Activated B cell treated with CpG ODN at 0.5 μM for 24 hours (primary cell): ENCODE measurements around the gene ADGRA1. TPM values are rescaled to one million over a fixed set of nuclear protein-coding genes. Genes with fewer than 3 reads are reported as not detected.

Experiments
- ATAC-seq: fragments of 200-7000 bp; cut with Tn5 transposase; one replicate; pipeline ENCODE4 v1.10.0; 2021; ENCODE audit warnings: low read depth, mild to moderate bottlenecking, moderate library complexity
- CTCF ChIA-PET: fragments of 350-600 bp; sonication (Branson Sonifier 250); formaldehyde crosslinking; loops from one replicate; lab custom pipeline; 2021; ENCODE audit warnings: antibody characterized with exemption; lab: Charles Lee
- POLR2A ChIA-PET: fragments of 350-600 bp; sonication (Branson Sonifier 250); formaldehyde crosslinking; loops from one replicate; lab custom pipeline; 2021; ENCODE audit warnings: antibody characterized with exemption; lab: Charles Lee
- DNase-seq: peaks from one replicate; pipeline ENCODE4 v3.0.0; 2022
- H3K27ac Mint-ChIP-seq: one replicate; pipeline ENCODE4 v1.8.0; 2020; ENCODE audit warnings: mixed read lengths
- H3K27me3 Mint-ChIP-seq: one replicate; pipeline ENCODE4 v1.8.0; 2021; ENCODE audit warnings: mixed read lengths
- H3K36me3 Mint-ChIP-seq: one replicate; pipeline ENCODE4 v1.8.0; 2021; ENCODE audit warnings: low read depth, mixed read lengths
- H3K4me1 Mint-ChIP-seq: one replicate; pipeline ENCODE4 v1.8.0; 2021; ENCODE audit warnings: mixed read lengths
- H3K4me3 Mint-ChIP-seq: one replicate; pipeline ENCODE4 v1.8.0; 2020; ENCODE audit warnings: mild to moderate bottlenecking, mixed read lengths
- H3K9me3 Mint-ChIP-seq: one replicate; pipeline ENCODE4 v1.8.0; 2020; ENCODE audit warnings: mixed read lengths
- CTCF ChIP-seq: fragments of 200-600 bp; IDR thresholded peaks from one replicate; pipeline ENCODE4 v1.8.0; 2022; ENCODE audit warnings: antibody characterized with exemption, mild to moderate bottlenecking
- intact Hi-C: fragments of 100-400 bp; cut with micrococcal nuclease; formaldehyde crosslinking; loops from one replicate; pipeline ENCODE4 v1.15.1; 2024
- total RNA-seq: library from RNA; stranded (reverse); gene quantifications from 2 replicates; pipeline ENCODE4 v1.2.3, GENCODE V29; 2022

The ADGRA1 gene
- total RNA-seq, 1 donor from 2014 or later, result not detected

DNA sequence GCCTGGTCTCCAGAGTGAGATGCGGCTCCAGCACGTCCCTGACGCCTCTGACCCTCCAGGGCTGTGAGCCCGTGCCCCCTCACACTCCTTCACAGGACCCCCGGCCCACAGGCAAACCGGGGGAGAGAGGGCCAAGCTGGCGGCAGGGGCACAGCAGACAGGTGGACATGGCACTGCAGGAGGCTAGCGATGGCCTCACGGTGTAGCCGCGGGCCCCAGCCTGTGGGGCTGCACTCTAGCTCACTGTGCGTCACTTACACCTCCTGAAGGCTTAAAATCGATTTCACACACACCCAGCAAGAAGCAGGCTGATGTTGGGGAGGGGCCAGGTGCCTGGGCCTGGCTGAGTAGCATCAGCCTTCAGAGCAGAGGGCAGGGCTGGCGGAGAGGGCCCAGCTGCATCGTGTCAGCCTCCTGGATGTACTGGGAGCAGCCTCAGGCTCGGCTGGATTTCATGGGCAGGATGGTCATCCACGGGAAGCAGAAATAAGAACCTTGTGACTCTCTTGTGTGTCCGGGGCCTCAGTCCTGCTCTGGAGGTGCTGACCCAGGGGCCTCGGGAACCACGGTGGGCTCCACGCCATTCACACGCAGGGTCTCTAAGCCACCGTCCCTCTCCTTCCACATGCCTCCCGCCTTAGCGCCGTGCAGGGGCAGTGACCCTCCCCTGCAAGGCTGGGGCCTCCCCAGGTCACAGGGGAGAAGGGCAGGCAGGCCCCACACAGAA is 52.9 kb downstream of the ADGRA1 start:
- POLR2A ChIA-PET, result no interaction called here
- Mint-ChIP-seq H3K4me1 (peaks cover 7% of the 10 kb centered on the region), H3K9me3 (no peaks in the 10 kb centered on the region), H3K27me3 (peaks cover 15% of the 10 kb centered on the region), H3K4me3 (no peak overlapping the region), H3K36me3 (no peaks in the 10 kb centered on the region), H3K27ac (no peak overlapping the region)
- DNase-seq, result no peak
- intact Hi-C loops, result loop anchor here (10.0 kb wide), 1 partner anchor 306 kb away; no protein-coding TSS in a partner anchor
- CTCF ChIA-PET, result no interaction called here
- ATAC-seq, result no peak
- no peak for TF ChIP-seq CTCF

DNA sequence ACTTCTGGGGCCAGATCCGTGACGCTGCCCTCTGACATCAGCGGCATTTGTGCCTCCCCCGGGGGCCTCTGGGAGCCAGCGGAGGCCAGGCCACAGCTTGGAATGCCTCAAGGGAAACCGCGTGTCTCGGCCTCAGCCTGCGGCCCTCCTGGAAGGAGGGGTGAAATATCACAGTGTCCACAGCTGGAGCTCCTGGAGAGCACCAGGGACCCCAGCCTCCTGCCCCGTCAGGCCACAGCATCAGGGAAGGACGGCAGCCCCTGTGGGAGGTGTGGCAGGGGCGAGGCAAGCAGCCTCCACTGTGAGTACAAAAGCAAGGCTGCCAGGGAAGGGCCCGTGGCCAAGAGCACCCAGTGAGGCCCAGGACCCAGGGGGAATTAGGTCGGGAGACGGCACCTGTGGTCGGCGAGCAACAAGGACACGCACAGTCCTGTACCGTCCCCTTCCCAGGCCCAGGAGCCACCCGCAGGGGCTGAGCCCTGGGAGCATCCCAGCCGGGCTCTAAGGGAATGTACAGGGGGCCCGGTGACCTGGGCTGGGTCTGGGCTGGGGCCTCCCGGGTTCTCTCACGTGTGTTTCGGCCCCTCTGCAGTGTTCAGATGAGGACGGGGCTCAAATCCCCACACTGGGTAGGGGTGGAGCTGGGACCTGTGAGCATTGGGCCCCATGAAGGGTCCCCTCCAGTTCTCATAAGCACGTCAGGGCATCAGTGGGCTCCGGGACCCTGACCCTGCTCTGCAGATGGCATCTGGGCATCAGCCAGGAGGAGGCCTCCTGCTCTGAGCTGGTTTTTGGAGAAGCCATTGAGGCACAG is 53.6 kb downstream of the ADGRA1 start:
- Mint-ChIP-seq H3K4me3 (no peak overlapping the region), H3K9me3 (no peaks in the 10 kb centered on the region), H3K27ac (no peak overlapping the region), H3K27me3 (peaks cover 19% of the 10 kb centered on the region), H3K4me1 (peaks cover 7% of the 10 kb centered on the region), H3K36me3 (no peaks in the 10 kb centered on the region)
- DNase-seq (no peak), ATAC-seq (no peak)
- CTCF ChIA-PET, result no interaction called here
- intact Hi-C loops, result loop anchor here (10.0 kb wide), 1 partner anchor 307 kb away; no protein-coding TSS in a partner anchor
- TF ChIP-seq CTCF, result no peak
- POLR2A ChIA-PET, result no interaction called here

DNA sequence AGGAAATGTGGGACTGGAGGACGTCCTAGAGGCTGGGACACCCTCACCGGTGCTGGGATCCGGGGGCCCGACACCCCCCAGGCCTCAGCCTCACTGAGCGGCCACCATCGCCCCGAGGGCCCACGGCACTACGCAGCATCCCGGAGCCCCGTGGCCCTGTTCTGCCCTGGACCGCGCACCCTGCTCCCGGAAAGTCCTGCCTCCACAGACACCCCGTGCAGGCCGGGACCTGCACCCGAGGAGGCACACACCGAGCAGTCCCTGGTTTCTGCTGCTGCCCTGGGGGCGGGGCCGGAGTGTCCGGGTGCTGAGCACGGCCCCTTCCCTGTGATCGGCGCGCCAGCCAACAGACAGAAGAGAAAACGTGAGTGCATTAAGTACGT is 54.2 kb downstream of the ADGRA1 start:
- DNase-seq (no peak), ATAC-seq (no peak)
- ChIA-PET CTCF (no interaction called here), POLR2A (no interaction called here)
- Mint-ChIP-seq H3K4me1 (peaks cover 7% of the 10 kb centered on the region), H3K36me3 (no peaks in the 10 kb centered on the region), H3K27me3 (peaks cover 22% of the 10 kb centered on the region), H3K9me3 (peaks cover 1% of the 10 kb centered on the region), H3K4me3 (no peak overlapping the region), H3K27ac (no peak overlapping the region)
- TF ChIP-seq CTCF, result no peak
- intact Hi-C loops, result loop anchor here (10.0 kb wide), 1 partner anchor 307 kb away; no protein-coding TSS in a partner anchor

- peaks cover 29% of the 10 kb centered on the region for H3K27me3 Mint-ChIP-seq
- DNase-seq, result no peak
- ChIA-PET POLR2A (no interaction called here), CTCF (interaction anchor here (0.6 to 1.4 kb wide), 10 partner anchors 115 to 1120 kb away, joined by 3 to 7 read pairs (median 3); no protein-coding TSS in a partner anchor)
- peaks cover 7% of the 10 kb centered on the region for H3K4me1 Mint-ChIP-seq
- ATAC-seq, result no peak
- no peak overlapping the region for H3K4me3 Mint-ChIP-seq
- TF ChIP-seq CTCF, result no peak
- peaks cover 6% of the 10 kb centered on the region for H3K9me3 Mint-ChIP-seq
- H3K27ac Mint-ChIP-seq, result no peak overlapping the region
- H3K36me3 Mint-ChIP-seq, result no peaks in the 10 kb centered on the region
- intact Hi-C loops, result loop anchor here (10.0 kb wide), 1 partner anchor 308 kb away; no protein-coding TSS in a partner anchor
Observed at GRCh38 chr10:133142523-133143199, 54.9 kb downstream of the ADGRA1 start.
